Measurements from ENCODE around the gene ZNF512B.
A peak's percentile ranks its signal among the peaks of the same experiment; 100 is the strongest.
"Not testable (repeated sequence)": the region's sequence is repeated elsewhere in the genome, so short reads cannot be mapped to it uniquely, and the experiment has no call there.

The ZNF512B gene

DNA sequence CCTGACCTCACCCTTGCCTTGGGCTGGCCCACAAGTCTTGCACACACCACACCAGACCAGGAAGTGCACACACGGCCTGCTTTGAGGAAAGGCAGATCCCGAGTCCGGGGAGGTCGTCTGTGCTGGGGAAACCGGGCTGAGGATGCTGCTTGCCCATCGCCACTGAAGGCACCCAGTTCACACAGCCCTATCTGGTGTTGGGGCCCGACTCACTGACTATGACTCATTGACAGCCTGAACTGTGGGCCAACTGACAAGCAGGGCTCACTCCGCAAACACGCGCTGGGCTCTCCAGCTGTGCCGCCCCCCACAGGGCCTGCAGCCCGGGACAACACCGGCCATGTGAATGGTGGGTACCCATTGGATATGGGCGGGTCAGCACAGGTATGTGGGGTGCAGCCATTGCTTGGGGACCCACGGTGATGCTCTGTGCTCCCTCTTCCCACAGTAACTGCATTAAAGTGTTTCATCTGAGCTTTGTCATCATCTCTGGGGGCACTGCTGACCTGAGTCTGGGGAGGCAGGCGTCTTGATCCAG is 8.1 kb upstream of the ZNF512B start:
- DNase-seq (ENCODE audit: low read depth): peak; percentile 43

DNA sequence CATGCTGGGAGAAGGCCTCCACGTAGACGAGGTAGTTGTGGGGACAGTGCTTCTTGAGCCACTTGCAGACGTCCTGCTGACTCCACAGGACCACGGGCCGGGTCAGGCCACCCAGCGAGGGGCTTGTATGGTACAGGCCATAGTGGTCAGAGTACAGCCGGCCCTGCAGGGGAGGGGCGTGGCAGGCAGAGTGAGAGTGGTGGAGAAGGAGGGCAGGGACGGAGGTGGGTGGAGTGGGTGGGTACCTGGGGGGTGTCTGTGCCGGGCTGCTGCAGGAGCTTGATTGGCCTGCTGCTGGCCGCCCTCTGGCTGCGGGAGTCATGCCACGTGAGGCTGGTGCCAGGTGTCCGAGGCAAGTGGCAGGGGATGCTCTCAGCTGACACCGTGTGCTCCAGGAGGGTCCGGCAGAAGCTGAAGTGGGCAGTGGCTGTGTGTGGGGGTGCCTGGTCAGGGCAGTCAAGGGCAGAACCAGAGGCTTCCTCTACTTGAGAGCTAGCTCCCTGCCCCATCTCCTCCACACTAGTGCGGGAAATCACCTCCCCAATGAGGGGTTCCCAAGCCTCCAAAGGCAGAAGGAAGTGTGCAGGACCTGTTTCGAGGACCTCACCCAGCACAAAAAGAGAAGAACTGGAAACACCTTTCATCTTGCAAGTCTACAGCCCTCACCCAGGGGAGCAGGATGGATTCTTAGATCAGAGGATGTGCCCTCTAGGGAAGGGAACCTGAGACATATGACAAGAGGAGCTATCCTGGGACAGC is 7.4 kb upstream of the ZNF512B start:
- no peak for DNase-seq (ENCODE audit: low read depth)

DNA sequence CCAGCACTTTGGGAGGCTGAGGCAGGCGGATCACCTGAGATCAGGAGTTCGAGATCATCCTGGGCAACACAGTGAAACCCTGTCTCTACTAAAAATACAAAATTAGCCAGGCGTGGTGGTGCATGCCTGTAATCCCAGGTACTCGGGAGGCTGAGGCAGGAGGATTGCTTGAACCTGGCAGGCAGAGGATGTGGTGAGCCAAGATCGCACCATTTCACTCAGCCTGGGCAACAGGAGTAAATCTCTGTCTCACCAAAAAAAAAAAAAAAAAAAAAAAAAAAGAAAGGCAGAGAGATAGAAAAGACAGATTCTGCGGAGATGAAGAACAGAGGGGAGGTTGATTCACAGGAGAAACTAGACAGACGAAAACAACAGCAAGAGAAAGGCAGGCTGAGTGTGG is 6.8 kb upstream of the ZNF512B start:
- not testable (repeated sequence) for DNase-seq (ENCODE audit: low read depth)

DNA sequence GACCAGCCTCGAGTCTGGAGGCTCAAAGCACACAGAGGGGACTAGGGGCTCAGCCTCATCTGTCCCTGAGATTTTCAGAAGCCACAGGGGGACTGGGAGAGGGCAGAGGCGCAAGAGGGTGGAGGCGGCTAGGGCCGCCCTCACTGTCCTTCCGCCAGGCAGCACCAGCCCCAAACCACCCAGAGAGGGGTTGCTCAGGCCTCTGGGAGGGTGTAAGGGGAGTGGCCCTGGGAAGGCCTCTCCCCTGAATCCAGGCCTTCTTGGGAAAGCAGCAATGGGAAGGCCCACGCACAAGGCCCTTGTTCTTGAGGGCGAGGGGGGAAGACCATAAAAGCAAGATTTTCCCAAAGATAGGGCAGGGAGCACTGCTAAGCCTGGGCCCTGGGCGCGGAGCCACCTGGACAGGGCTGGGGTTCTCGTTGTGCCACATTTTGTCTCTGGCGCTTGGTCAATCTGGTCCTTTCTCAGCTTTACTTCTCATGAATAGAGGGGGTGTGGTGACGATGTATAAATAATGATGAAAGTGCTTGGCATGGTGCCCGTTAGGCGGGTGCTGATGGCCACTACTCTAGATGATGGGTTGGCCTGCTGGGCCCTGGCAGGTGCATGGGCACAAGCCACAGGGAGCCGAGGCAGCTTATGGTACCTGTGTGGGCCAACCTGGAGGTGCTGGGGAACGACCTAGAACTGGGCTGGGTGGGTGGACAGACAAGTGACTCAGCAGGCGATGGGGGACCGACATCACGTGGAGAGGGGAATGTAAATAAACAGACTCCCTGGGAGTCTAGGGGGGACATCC is 4.9 kb upstream of the ZNF512B start:
- DNase-seq (ENCODE audit: low read depth): no peak

DNA sequence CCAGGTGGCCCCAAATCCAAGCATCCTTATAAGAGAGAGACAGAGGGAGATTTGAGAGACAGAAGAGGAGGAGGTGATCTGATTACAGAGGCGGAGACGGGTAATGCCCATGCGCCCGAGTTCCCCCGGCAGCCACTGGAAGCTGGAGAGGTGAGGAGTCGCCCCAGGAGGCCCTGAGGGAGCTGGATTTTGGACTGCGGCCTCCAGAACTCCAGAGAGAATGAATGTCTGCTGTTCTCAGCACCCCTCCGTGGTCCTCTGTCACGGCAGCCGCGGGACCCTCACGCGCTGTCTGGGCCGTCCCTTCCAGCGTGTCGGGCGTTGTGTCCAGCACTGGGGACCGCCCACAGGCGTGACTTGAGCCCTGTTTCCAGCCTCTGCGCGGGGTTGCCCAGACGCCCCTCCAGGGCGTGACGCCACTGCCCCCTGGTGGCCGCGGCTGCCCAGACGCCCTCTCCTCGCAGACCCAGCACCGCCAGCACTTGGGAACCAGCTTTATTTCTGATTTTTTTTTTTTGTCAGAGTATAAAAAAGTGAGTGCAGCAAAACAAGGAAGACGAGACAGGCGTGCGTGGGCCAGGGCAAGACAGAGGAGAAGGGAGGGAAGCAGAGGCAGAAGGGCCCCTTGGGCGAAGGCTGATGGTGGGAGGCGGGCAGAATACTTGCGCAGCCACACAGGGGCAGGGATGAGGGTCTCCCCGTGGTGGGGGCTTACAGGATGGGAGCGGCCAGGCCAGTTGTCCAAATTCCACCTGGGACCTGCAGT is 4.1 kb upstream of the ZNF512B start:
- DNase-seq (ENCODE audit: low read depth): peak; percentile 73

DNA sequence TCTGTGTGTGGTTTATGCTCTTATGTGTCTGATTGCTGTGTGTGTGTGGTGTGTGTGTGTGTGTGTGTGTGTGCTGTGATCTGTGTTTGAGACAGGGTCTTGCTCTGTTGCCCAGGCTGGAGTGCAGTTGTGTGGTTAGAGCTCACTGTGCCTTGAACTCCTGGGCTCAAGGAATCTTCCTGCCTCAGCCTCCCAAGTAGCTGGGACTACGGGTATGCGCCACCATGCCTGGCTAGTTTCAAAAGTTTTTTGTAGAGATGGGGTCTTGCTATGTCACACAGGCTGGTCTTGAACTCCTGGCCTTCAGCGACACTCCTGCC is 3.4 kb upstream of the ZNF512B start:
- no peak for DNase-seq (ENCODE audit: low read depth)

DNA sequence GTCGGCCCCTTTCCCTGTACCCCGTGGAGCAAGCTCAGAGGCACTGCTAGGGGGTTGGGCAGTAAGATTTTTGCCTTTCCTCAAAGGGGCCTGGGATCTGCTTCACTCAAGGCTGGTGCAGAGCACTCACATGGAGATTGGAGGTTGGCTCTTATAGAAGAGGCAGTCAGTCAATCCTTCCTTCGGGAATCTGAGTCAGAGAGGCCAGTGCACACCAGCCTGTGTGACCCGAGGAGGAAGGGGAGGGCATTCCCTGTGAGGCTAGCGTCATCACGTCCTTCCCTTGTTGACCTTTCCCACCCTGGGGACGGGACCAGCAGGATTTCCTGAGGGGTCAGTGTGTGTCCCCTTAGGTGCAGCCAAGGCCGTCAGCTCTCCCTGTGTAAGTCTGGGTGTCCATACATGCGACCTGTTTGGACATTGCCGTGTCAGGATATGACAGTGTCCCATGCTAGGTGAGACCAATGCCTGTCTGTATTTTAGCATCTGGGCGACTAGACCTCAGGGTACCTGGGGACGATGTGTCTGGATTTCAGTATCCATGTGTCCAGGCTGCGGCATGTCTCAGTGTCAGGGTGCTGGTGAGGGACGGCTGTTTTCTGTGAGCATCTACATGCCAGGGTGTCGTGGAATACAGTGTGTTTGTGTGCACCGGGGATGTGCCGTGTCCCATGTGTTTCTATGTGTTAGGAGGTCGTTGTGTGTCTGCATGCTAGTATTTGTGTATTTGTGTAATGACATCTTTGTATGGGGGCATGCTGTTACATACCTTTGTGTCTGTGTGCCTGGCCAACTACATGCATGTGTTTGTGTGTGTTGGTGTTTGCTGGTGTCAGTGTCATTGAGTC is 2.8 kb upstream of the ZNF512B start:
- no peak for DNase-seq (ENCODE audit: low read depth)

DNA sequence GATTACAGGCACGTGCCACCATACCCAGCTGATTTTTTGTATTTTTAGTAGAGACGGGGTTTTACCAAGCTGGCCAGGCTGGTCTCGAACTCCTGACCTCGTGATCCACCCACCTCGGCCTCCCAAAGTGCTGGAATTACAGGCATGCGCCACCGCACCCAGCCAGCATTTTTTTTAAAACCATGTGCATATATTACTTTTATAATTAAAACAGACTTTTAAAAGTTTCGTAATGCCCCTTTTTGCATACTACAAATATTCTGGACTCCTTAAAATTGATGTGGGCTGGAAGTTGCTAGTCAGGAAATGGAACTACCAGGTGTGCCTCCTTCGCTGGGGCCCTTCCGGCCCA is 2.2 kb upstream of the ZNF512B start:
- DNase-seq (ENCODE audit: low read depth): not testable (repeated sequence)

DNA sequence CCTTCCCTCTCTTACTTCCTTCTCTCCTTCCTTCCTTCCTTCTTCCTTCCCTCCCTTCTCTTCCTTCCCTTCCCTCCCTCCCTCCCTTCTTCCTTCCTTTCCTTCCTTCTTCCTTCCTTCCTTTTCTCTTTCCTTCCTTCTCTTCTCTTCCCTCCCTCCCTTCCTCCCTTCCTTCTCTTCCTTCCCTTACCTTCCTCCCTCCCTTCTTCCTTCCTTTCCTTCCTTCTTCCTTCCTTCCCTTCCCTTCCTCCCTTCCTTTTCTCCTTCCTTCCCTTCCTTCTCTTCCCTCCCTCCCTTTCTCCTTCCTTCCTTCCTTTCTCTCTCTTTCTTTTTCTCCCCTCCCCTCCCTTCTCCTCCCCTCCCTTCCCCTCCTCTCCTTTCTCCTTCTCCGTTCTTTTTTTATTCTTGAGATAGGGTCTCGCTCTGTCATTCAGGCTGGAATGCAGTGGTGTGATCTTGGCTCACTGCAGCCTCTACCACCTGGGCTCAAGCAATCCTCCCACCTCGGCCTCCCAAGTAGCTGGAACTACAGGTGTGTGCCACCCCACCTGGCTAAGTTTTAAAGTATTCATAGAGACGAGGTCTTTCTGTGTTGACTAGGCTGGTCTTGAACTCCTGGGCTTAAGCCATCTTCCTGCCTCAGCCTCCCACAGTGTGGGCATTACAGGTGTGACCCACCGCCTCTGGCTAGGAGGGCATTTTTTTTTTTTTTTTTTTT is 1.1 kb upstream of the ZNF512B start:
- no peak for DNase-seq (ENCODE audit: low read depth)

DNA sequence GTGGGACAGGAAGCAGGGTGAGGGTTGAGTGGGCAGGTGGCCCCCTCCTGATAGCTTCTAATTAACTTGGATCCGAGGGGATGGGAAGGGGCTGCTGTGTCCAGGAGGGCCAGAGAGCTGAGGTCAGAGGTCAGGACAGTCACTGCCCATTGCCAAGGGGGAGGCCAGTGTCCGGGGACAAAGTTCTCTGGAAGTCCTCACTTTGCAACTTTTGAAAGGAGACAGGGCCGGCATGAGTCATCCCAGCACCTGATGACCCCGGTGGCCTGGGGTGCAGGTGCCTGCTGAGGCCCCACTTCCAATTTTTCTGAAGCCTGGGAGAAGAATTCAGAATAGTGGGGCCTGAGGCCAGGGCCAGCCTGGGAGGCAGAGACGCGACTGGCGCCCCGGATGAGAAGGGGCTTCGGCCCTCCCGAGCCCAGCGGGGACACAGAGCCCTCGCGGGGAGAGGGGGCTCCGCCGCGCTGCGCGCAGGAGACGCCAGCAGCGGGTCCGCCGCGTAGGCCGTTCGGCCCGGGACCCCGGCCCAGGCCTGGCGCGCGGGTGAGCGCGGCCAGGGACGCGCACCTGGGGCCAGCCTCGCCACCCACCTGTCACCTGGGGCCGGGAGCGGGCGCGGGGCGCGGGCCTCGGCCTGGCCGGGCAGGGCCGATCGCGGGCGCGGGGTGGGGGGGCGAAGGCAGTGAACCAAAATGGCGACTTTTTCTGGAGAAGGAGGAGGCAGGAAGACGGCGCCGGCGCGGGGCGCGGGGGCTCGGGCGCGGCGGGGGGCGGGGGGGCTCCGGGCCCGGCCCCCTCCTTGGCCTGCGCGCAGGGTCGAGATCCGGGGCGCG is 586 bp downstream of the ZNF512B start:
- no peak for DNase-seq (ENCODE audit: low read depth)

DNA sequence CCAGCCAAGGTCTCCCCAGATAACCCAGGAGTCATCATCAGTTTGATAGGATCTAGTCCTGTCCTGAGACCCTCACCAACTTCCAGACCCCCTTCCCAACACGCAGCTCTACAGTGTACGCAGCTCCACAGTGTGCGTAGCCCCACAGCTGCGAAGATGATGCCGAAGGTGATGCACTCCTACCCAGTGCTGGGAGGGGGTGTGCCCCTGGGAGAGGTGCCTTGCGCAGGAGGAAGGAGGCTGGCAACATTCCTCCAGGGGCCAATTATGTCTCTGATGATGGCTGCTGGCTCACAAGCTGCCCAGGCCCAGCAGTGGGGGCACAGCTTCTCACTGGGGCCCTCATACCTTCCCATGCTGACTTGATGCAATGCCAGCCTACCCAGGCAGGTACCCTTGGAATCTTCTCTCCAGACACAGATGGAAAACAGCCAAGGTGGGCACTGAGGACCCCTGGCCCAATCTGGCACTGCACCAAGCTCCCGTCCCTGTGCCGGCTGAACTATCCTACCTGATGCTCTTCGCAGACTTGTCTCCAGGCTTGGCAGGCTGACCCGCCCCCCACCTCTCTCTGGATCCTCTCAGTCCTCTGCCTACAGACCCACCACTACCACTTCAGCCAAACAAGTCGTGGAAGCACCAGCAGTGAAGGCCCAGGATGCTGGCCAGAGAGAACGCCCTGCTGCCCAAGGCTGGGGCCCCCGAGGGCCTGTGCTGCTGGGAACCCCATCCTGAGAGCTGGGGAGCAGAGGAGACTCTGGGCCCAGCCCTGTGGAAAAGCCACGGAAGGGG is 1.4 kb downstream of the ZNF512B start:
- DNase-seq (ENCODE audit: low read depth): no peak

DNA sequence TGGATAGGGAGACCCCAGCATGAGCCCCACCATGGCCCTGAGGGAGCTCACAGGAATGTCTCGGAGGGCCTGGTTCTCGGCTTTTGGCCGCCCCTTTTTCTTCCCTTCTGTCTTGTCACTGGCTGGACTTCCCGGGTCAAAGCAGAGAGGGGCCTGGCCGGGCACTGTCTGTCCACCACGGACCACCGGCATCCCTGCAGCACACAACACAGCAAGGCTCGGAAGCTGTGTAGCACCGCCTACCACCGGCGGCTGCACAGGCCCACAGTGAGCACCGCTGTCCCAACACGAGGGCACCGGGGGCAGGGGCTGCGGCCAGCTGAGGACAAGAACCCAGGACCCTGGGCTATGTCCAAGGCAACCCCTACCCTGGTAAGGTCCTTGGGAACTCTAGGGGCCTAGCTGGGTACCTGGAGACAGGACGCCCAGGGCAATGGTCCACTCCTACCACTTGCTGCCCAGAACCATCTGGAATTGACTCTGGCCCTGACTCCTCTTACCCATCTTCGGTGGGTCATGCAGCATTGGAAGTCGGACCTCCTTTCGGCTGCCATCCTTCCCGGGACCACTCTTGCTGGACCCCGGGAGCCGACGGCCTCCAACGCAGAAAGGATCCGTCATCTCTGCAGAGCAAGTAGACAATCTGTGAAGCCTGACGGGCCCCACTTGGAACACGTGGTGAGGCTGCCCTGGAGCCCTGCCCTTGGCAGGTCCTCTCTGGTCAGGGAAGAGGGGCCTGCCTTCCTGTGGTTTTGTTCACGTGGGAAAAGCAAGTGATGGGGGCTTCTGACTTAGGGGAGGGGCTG is 2.2 kb downstream of the ZNF512B start:
- DNase-seq (ENCODE audit: low read depth): no peak

DNA sequence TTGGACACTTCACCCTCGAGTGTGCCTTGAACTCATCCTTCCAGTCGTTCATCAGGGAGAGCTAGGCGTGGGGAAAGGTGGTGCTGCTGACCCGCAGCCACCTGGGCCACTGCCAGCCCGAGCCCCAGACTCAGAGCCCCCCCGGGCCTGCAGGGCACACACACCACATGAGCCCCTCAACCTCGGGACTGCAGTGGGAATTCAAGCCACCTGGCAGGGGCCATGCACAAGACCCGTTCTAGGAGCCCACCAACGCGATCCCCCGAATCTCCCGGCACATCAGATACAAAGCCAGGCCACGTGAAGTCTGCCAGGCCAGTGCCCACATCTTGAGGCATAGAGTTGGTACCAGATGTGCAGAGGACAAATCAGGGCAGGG is 2.8 kb downstream of the ZNF512B start:
- no peak for DNase-seq (ENCODE audit: low read depth)

DNA sequence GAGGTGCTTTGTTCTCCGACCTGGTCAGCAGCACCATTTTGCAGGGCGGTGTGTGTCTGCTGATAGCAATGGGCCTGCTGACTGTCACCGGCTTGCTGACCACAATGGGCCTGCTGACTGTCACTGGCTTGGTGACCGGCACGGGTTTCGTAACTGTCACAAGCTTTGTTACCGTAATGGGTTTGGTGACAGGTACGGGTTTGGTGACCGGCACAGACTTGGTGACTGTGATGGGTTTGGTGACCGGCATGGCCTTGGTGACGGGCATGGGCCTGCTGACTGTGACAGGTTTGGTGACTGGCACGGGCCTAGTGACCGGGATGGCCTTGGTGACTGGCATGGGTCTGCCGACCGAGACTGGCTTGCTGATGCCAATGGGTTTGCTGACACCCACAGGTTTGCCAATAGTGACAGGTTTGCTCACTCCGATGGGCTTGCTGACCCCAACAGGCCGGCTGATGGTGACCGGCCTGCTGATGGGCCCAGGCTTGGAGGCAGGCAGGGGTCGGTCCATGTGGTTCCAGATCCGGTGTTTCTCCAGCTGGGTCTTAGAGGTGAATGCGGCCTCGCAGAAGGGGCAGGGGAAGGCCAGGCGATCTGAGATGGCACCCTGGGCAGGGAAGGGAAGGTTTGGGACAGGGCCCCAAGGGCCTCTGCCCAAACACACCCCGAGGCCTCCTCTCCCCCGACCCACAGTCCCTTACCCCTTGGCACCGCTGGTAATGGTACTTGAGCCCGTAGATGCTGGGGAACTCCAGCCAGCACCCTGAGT is 3.4 kb downstream of the ZNF512B start:
- no peak for DNase-seq (ENCODE audit: low read depth)

DNA sequence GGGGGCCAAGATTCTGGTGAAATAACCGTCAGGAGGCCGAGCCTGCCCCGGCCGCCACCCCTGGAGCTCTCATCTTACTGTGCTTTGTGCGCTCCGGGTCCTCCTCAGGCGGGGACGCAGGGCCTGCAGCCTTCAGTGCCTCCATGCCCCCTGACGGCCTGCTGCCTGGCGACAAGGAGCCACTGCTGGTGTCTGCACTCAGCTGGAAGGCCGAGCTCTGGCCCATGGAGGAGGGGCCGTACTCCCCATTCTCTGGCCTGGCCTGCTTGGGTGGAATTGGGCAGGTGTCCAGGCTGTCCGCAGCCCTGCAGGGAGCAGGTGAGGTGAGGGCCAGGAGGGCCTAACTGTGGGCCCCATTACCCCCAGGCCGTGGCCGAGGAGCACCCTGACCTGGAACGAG is 5.3 kb downstream of the ZNF512B start:
- no peak for DNase-seq (ENCODE audit: low read depth)

DNA sequence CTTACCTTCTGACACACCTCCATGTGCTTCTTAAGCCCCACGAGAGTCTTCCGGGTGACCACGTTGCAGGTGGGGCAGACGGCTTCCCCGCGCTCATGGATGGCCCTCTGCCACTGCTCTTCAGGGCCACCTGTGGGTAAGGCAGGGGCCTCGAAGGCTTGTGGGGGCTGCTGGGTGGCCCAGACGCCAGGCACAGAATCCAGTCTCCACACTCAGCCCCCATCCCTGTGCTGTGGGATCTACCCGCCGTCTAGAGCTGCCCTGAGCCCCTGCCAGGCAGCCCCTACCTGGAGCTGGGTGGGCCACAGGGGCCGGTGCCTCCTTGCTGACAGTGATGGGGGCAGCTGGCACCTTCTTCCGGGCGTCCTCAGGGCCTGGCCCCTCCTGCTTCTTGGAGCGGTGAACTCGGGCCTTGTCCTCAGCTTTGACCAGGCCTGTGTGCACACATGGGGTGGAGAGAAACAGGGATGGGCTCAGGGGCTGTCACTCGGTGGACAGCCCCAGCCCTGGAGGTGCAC is 5.9 kb downstream of the ZNF512B start:
- no peak for DNase-seq (ENCODE audit: low read depth)

DNA sequence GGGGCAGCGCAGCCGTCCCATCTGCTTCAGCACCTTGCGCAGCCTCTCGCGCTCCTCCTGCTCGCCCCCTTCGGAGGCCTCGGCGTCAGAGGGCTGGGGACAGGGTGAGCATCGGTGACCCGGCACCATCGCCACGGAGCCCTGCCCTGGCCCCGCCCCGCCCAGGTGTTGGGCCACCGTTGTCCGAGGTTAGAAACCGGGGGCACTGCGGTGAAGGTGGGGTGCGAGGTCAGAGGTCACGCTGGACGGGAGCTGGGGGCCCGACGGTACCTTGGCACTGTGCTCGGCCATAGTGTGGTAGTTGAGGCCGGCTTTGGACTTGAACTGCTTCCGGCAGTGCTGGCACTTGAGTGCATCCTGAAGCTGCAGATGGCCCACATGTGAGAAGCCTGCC is 6.4 kb downstream of the ZNF512B start:
- DNase-seq (ENCODE audit: low read depth): no peak

Measured in activated T-cell treated with anti-CD3 and anti-CD28 coated beads for 1 hour (primary cell).